MV-4-11 (cell line): ENCODE measurements around the gene ZNF804A.
A peak's percentile ranks its signal among the peaks of the same experiment; 100 is the strongest.

Source experiments
- DNase-seq: peaks from one replicate; lab custom pipeline; 2025; lab: John Stamatoyannopoulos, UW

ZNF804A gene

GRCh38 chr2:184598316-184599053 is at the start of gene ZNF804A:
ZNF804A (plus strand) TSS chr2:184598529; CDS start chr2:184598960, 431 bp downstream.
- DNase-seq = peak; percentile 86

GRCh38 chr2:184549153-184549552 is 49.2 kb upstream of the ZNF804A start:
- no peak for DNase-seq

- no peak for DNase-seq
Measured at GRCh38 chr2:184551626-184552025, 46.7 kb upstream of the ZNF804A start.

GRCh38 chr2:184554736-184555135 is 43.6 kb upstream of the ZNF804A start:
- DNase-seq = no peak

GRCh38 chr2:184555352-184555751 is 43.0 kb upstream of the ZNF804A start:
- no peak for DNase-seq

- no peak for DNase-seq
Measured at GRCh38 chr2:184556639-184557038, 41.7 kb upstream of the ZNF804A start.

GRCh38 chr2:184558713-184559464 is 39.4 kb upstream of the ZNF804A start:
- no peak for DNase-seq

GRCh38 chr2:184560603-184561002 is 37.7 kb upstream of the ZNF804A start:
- DNase-seq = no peak

GRCh38 chr2:184562532-184562931 is 35.8 kb upstream of the ZNF804A start:
- peak; percentile 86 for DNase-seq

- no peak for DNase-seq
Measured at GRCh38 chr2:184564092-184564491, 34.2 kb upstream of the ZNF804A start.

GRCh38 chr2:184566716-184567115 is 31.6 kb upstream of the ZNF804A start:
- no peak for DNase-seq

GRCh38 chr2:184577056-184577455 is 21.3 kb upstream of the ZNF804A start:
- no peak for DNase-seq

GRCh38 chr2:184577743-184578142 is 20.6 kb upstream of the ZNF804A start:
- DNase-seq = peak; percentile 54

- no peak for DNase-seq
Measured at GRCh38 chr2:184579226-184579625, 19.1 kb upstream of the ZNF804A start.

GRCh38 chr2:184581391-184581790 is 16.9 kb upstream of the ZNF804A start:
- no peak for DNase-seq

- no peak for DNase-seq
Measured at GRCh38 chr2:184589261-184589660, 9.1 kb upstream of the ZNF804A start.

- DNase-seq = peak; percentile 96
Measured at GRCh38 chr2:184596819-184597411, 1.4 kb upstream of the ZNF804A start.

GRCh38 chr2:184597571-184597991 is 748 bp upstream of the ZNF804A start:
- peak; percentile 71 for DNase-seq

- DNase-seq = no peak
Measured at GRCh38 chr2:184598002-184598315, 370 bp upstream of the ZNF804A start.

- peak; percentile 80 for DNase-seq
Measured at GRCh38 chr2:184599054-184599871, 934 bp downstream of the ZNF804A start.

GRCh38 chr2:184599872-184600222 is 1.5 kb downstream of the ZNF804A start:
- DNase-seq = peak; percentile 70

- DNase-seq = no peak
Measured at GRCh38 chr2:184602734-184603133, 4.4 kb downstream of the ZNF804A start.
